ENCODE results near the gene GAB2.

- TF ChIP-seq TAF1 (IDR thresholded peaks at IDR 0.05; ENCODE audit: borderline replicate concordance, insufficient read depth, low read length) (no peak), POLR2AphosphoS5 (IDR thresholded peaks at IDR 0.05; ENCODE audit: low read depth, low read length) (no peak), REST (IDR thresholded peaks at IDR 0.05; ENCODE audit: insufficient read depth in 1 of 2, low read depth in 2 of 2, low read length in 2 of 2) (no peak)
These were observed 32.2 kb upstream of the GAB2 start for GRCh38 chr11:78449866-78450265.
